Bronchial epithelial cell (primary cell): Measurements from ENCODE around the gene C6orf136. TPM values are rescaled to one million over a fixed set of nuclear protein-coding genes. Genes with fewer than 3 reads are reported as not detected.

ENCODE experiments used
- DNase-seq: peaks from one replicate; pipeline ENCODE4 v3.0.0-alpha.2; 2010; ENCODE audit warnings: low read depth
- FAIRE-seq: peaks from 2 replicates; lab custom pipeline; 2011; peaks lifted over from hg19 to GRCh38; lab: Jason Lieb, UNC
- H3K27me3 ChIP-seq: 2 replicates; pipeline ENCODE4 v1.5.1; 2011; ENCODE audit warnings: low read length; ENCODE audit not compliant: control insufficient read depth, insufficient read depth
- H3K36me3 ChIP-seq: 2 replicates; pipeline ENCODE4 v1.5.1; 2011; ENCODE audit warnings: low read length; ENCODE audit not compliant: control insufficient read depth, insufficient read depth
- H3K4me3 ChIP-seq: 2 replicates; pipeline ENCODE4 v1.5.1; 2011; ENCODE audit warnings: mild to moderate bottlenecking, low read depth, low read length, control low read depth
- CTCF ChIP-seq: IDR thresholded peaks from 2 replicates; pipeline ENCODE4 v1.5.1; 2011; ENCODE audit warnings: mild to moderate bottlenecking, moderate library complexity, low read length, control low read depth, inconsistent platforms; ENCODE audit not compliant: insufficient read depth, severe bottlenecking
- total RNA-seq: library from RNA; depleted of rRNA; stranded (reverse); fragments of >200 nt; gene quantifications from 2 replicates; pipeline ENCODE4 v1.2.1, GENCODE V29; 2014

C6orf136 gene
- total RNA-seq, 1 donor from 2014 or later: 1.8 TPM

- DNase-seq (peak; percentile 21), FAIRE-seq (no peak)
- no peaks in the 10 kb centered on the region for H3K27me3 ChIP-seq
- no peak for TF ChIP-seq CTCF
- peak overlapping the region; percentile 100 for H3K4me3 ChIP-seq
- H3K36me3 ChIP-seq: peaks cover 6% of the 10 kb centered on the region
Measured at GRCh38 chr6:30647242-30648116, 546 bp downstream of the C6orf136 start.

GRCh38 chr6:30651143-30651542, 4.2 kb downstream of the C6orf136 start:
- no peak for DNase-seq
- no peak for TF ChIP-seq CTCF
- Histone ChIP-seq H3K4me3 (no peak overlapping the region), H3K36me3 (peaks cover 19% of the 10 kb centered on the region), H3K27me3 (no peaks in the 10 kb centered on the region)
- no peak for FAIRE-seq

GRCh38 chr6:30654798-30655742, 8.1 kb downstream of the C6orf136 start:
- peaks cover 35% of the 10 kb centered on the region for H3K36me3 ChIP-seq
- H3K4me3 ChIP-seq: no peak overlapping the region
- TF ChIP-seq CTCF: no peak
- no peaks in the 10 kb centered on the region for H3K27me3 ChIP-seq
- DNase-seq (no peak), FAIRE-seq (no peak)

GRCh38 chr6:30655743-30656094, 8.8 kb downstream of the C6orf136 start:
- no peak for TF ChIP-seq CTCF
- FAIRE-seq (no peak), DNase-seq (no peak)
- Histone ChIP-seq H3K27me3 (no peaks in the 10 kb centered on the region), H3K4me3 (no peak overlapping the region), H3K36me3 (peaks cover 37% of the 10 kb centered on the region)

GRCh38 chr6:30656513-30656912, 9.6 kb downstream of the C6orf136 start:
- no peak for TF ChIP-seq CTCF
- FAIRE-seq (no peak), DNase-seq (no peak)
- H3K36me3 ChIP-seq: peaks cover 40% of the 10 kb centered on the region
- no peaks in the 10 kb centered on the region for H3K27me3 ChIP-seq
- no peak overlapping the region for H3K4me3 ChIP-seq
